Measurements from ENCODE around the gene ZNF436. TPM values are rescaled to one million over a fixed set of nuclear protein-coding genes. Genes with fewer than 3 reads are reported as not detected.

ZNF436 gene
- total and polyA plus RNA-seq, 9 of the 15 experiments (the other 6 are each of a cell fraction or from before 2014, with no cell fraction given): 2.1 to 11.3 (median 6.8) TPM

- TF ChIP-seq DMBX1 (CRISPR knock-in tag; IDR thresholded peaks at IDR 0.05; ENCODE audit: borderline replicate concordance) (peak; percentile 83), ZNF280B (CRISPR knock-in tag; IDR thresholded peaks at IDR 0.05) (no peak), C11orf30 (IDR thresholded peaks at IDR 0.05; ENCODE audit: low read depth) (peak; percentile 77), ZNF431 (CRISPR knock-in tag; IDR thresholded peaks at IDR 0.05) (no peak; the same call in 1 of the 2 replicates), KAT8 (IDR thresholded peaks at IDR 0.05; ENCODE audit: low read depth) (no peak), NR2F6 (CRISPR knock-in tag; IDR thresholded peaks at IDR 0.05) (0 out of 2 replicates have a peak, but pooled peaks have one; percentile 53), COPS2 (conservative IDR thresholded peaks at IDR 0.05) (no peak), FOXO4 (CRISPR knock-in tag; IDR thresholded peaks at IDR 0.05) (no peak), GABPA (tag; conservative IDR thresholded peaks at IDR 0.05; ENCODE audit: low read depth) (peak; percentile 79), NR1H2 (CRISPR knock-in tag; IDR thresholded peaks at IDR 0.05) (peak; percentile 81; the same call in 1 of the 2 replicates), FOXP1 (CRISPR knock-in tag; IDR thresholded peaks at IDR 0.05) (no peak), ZNF717 (CRISPR knock-in tag; IDR thresholded peaks at IDR 0.05) (no peak), ETV6 (IDR thresholded peaks at IDR 0.05; ENCODE audit: borderline replicate concordance in 1 of 2, low read depth in 2 of 2, low read length in 1 of 2) (peak in 1 of 2 experiments; percentile 47; a peak in 1 of 4 replicates), ETV6 (CRISPR knock-in tag; IDR thresholded peaks at IDR 0.05; ENCODE audit: borderline replicate concordance) (no peak), TCF3 (CRISPR knock-in tag; IDR thresholded peaks at IDR 0.05) (peak; percentile 51; the same call in 1 of the 2 replicates), XRCC3 (IDR thresholded peaks at IDR 0.05) (no peak), HDAC8 (tag; IDR thresholded peaks at IDR 0.05) (0 out of 2 replicates have a peak, but pooled peaks have one; percentile 12), MYC (IDR thresholded peaks at IDR 0.05; ENCODE audit: low read depth, low read length) (peak; percentile 92), MYC (CRISPR knock-in tag; IDR thresholded peaks at IDR 0.05; ENCODE audit: borderline replicate concordance, low read depth) (0 out of 2 replicates have a peak, but pooled peaks have one; percentile 58)
- TF ChIP-seq, protein P1, sequence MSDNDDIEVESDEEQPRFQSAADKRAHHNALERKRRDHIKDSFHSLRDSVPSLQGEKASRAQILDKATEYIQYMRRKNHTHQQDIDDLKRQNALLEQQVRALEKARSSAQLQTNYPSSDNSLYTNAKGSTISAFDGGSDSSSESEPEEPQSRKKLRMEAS (CRISPR knock-in tag; IDR thresholded peaks at IDR 0.05): peak; percentile 71
- TF ChIP-seq, protein P2, sequence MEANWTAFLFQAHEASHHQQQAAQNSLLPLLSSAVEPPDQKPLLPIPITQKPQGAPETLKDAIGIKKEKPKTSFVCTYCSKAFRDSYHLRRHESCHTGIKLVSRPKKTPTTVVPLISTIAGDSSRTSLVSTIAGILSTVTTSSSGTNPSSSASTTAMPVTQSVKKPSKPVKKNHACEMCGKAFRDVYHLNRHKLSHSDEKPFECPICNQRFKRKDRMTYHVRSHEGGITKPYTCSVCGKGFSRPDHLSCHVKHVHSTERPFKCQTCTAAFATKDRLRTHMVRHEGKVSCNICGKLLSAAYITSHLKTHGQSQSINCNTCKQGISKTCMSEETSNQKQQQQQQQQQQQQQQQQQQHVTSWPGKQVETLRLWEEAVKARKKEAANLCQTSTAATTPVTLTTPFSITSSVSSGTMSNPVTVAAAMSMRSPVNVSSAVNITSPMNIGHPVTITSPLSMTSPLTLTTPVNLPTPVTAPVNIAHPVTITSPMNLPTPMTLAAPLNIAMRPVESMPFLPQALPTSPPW (CRISPR knock-in tag; IDR thresholded peaks at IDR 0.05): peak; percentile 95
Observed at GRCh38 chr1:23368562-23369334, 888 bp downstream of the ZNF436 start (continued).
